Tibial nerve (tissue), 4 donors: ENCODE data around the gene ACAT2.
"Not testable (repeated sequence)": the region's sequence is repeated elsewhere in the genome, so short reads cannot be mapped to it uniquely, and the experiment has no call there.

Experiments used
- CTCF ChIP-seq, 5 experiments: fragments of 200-600 bp in 3 of 5; fragments of 450-650 bp in 2 of 5; sonication (generic) in 3 of 5; IDR thresholded peaks; one replicate each; pipeline ENCODE4 v1.5.1; 2016 to 2019; ENCODE audit warnings: antibody characterized with exemption in 5 of 5, mild to moderate bottlenecking in 3 of 5, moderate library complexity in 2 of 5
- EP300 ChIP-seq, 2 donors: sonication (generic); formaldehyde crosslinking; IDR thresholded peaks; one replicate each; pipeline ENCODE4 v1.6.1; 2017; ENCODE audit warnings: antibody characterized with exemption in 2 of 2, mild to moderate bottlenecking in 1 of 2
- POLR2A ChIP-seq, 2 donors: fragments of 450-650 bp; IDR thresholded peaks; one replicate each; pipeline ENCODE4 v1.6.1; 2017; ENCODE audit warnings: antibody characterized with exemption in 2 of 2, mild to moderate bottlenecking in 2 of 2, moderate library complexity in 2 of 2

- not testable (repeated sequence) for TF ChIP-seq CTCF, EP300, POLR2A (IDR thresholded peaks at IDR 0.05)
Observed at GRCh38 chr6:159721981-159722380, 39.9 kb upstream of the ACAT2 start.
